ENCODE measurements around the gene SLC24A2.

Gene SLC24A2

DNA sequence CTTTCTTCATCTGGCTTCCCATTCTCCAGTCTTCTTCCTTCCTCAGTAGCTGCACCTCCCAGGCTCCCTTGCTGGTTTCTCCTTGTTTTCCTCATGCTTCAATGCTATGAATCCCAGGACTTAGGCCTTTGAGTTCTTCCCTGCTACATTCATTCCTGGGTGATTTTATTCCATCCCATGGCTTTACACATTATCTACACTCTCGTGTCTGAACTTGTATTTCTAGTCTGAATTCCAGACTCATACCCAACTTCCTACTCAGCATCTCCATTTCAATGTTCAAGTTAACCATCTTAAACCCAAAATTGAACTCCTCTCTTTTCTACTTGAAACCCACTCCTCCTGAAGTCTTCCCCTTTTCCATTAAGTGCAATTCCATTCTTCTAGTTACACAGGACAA is 20.0 kb downstream of the SLC24A2 start:
- TF ChIP-seq, protein P1, sequence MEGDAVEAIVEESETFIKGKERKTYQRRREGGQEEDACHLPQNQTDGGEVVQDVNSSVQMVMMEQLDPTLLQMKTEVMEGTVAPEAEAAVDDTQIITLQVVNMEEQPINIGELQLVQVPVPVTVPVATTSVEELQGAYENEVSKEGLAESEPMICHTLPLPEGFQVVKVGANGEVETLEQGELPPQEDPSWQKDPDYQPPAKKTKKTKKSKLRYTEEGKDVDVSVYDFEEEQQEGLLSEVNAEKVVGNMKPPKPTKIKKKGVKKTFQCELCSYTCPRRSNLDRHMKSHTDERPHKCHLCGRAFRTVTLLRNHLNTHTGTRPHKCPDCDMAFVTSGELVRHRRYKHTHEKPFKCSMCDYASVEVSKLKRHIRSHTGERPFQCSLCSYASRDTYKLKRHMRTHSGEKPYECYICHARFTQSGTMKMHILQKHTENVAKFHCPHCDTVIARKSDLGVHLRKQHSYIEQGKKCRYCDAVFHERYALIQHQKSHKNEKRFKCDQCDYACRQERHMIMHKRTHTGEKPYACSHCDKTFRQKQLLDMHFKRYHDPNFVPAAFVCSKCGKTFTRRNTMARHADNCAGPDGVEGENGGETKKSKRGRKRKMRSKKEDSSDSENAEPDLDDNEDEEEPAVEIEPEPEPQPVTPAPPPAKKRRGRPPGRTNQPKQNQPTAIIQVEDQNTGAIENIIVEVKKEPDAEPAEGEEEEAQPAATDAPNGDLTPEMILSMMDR (IDR thresholded peaks at IDR 0.05), result no peak
- TF ChIP-seq ZFX (IDR thresholded peaks at IDR 0.05; ENCODE audit: borderline replicate concordance), result no peak
- no peak overlapping the region for H3K27ac ChIP-seq

DNA sequence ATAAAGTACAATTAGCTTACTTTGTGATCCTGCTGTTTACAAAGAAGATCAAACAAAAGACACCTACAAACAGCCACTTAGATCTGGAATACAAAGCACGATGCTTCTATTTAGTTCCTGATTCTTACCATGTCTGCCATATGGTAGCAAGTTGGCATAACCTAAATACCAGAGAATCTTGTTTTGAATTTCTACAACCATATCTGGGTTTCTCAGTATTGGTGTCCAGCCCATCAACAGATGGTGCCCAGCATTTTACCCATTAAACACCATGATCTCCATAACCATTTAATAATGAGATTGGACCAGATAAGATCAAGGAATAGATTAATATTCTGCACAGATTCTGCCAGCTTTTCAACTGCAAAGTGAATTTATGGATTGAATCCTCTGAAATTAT is 29.8 kb downstream of the SLC24A2 start:
- TF ChIP-seq ZFX (IDR thresholded peaks at IDR 0.05; ENCODE audit: borderline replicate concordance), result no peak
- TF ChIP-seq, protein P1 (IDR thresholded peaks at IDR 0.05), result no peak
- H3K27ac ChIP-seq, result no peak overlapping the region

DNA sequence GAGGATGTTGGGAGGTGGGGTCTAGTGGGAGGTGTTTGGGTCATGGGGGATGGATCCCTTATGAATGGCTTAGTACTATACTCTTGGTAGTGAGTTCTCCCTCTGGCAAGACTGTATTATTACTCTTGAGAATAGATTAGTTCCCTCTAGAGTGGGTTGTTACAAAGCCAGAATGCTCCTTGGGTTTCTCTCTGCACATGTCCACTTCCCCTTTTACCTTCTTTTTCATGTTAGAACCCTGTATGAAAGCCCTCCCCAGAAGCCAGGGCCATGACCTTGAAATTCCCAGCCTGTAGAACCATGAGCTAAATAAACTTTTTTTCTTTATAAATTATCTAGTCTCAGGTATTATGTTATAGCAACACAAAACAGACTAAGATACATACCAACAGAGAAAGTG is 31.1 kb downstream of the SLC24A2 start:
- H3K27ac ChIP-seq, result no peak overlapping the region
- TF ChIP-seq ZFX (IDR thresholded peaks at IDR 0.05; ENCODE audit: borderline replicate concordance), result no peak
- TF ChIP-seq, protein P1 (IDR thresholded peaks at IDR 0.05), result no peak

DNA sequence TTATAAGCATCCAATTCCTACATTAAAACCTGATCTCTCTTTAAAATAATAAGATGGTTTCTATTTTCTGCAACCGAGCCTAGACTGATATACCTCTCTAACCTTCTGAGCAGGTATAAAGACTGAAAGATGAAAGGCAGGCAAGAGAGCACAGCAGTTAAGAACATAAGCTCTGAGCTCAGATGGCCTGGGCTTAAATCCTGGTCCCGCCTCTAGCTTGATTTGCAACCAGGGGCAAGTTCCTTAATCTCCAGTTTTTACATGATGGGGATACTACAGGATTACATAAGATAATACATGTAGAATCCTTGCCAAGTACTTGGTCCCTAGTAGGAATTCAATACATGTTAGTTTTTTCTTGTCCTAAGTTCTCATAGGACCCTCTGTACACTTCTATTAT is 33.9 kb downstream of the SLC24A2 start:
- H3K27ac ChIP-seq, result no peak overlapping the region
- TF ChIP-seq, protein P1 (IDR thresholded peaks at IDR 0.05), result no peak
- TF ChIP-seq ZFX (IDR thresholded peaks at IDR 0.05; ENCODE audit: borderline replicate concordance), result no peak

DNA sequence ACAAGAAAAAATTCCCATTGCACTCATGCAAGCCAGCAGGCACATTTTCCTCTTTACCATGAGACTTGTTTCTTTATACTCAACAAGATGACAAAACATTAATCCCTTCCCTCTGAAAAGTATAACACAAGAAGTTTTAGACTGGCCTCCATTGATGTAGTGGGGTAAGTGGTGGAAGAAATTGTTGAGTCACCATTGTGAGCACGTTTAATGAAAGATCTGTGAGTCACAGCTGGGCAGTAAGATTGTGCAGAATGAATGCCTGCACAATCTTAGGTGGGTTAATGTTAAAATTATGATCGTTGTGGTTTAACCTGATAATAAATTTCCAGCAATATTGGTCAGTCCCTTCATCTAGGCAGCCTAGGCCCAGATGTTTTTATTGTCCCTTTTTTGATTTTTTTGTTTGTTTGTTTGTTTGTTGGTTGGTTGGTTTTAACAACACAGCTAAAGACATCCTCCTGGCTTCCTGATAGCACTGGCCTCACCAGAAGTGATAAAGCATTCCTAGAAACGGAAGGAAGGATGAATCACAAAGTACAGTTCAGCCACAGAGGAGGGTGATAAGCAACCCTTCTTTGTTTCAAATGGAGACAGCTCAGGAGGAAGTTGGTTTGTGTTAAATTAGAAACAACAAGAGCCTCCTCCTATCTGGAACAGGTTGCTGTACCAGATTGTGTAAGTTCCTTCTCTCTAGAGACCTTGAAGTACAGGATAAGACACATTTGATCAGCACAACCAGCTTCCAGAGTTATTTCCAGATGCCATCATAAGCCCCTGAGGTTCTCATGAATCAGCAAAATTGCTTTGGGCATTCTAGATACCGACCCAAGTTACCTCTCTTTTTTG is 40.3 kb downstream of the SLC24A2 start:
- TF ChIP-seq, protein P1 (IDR thresholded peaks at IDR 0.05), result no peak
- no peak for TF ChIP-seq ZFX (IDR thresholded peaks at IDR 0.05; ENCODE audit: borderline replicate concordance)
- no peak overlapping the region for H3K27ac ChIP-seq

DNA sequence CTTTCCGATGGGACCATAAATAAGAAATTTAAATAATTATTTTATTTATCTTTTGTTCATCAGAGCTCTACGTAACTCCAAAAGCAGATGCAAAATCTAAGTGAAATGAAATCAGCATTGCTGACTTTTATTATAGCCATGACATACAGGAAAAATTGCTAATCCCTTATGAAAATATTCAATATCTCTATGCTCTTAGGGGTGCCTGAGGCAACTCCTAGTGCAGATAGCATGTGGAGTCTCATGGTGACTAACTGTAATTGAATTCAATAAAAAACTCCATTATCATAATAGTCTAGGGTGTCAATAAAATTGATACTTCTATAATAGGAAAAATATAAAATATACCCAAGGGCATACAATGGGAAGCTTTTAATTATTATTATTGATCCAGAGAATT is 42.6 kb downstream of the SLC24A2 start:
- TF ChIP-seq, protein P1 (IDR thresholded peaks at IDR 0.05), result no peak
- TF ChIP-seq ZFX (IDR thresholded peaks at IDR 0.05; ENCODE audit: borderline replicate concordance), result no peak

DNA sequence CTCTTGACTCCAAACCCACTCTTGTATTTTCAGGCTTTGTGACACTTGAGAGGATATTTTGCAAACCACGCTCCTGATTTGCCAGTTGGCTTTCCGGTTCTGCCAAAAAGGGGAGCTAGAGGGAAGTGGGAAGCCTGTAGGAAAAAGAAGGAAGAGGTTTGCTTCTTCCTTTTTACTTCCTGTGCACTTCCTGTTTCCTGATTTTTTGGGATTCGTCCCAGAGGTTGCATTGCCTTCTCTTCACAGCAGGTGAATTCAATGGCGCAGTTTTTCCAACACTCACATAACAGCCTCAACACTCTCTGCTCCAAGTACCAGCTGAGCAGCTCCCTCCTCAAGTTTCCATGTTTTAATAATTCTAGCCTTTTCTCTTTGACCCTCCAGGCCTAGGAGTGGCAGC is 47.7 kb downstream of the SLC24A2 start:
- no peak overlapping the region for H3K27ac ChIP-seq
- TF ChIP-seq, protein P1 (IDR thresholded peaks at IDR 0.05), result no peak
- TF ChIP-seq ZFX (IDR thresholded peaks at IDR 0.05; ENCODE audit: borderline replicate concordance), result no peak

More for the DNA sequence above, 42.6 kb downstream of the SLC24A2 start:
- no peak overlapping the region for H3K27ac ChIP-seq

Data from 22Rv1 (cell line).